K562 (cell line): ENCODE data around the gene ANTKMT. TPM values are rescaled to one million over a fixed set of nuclear protein-coding genes. Genes with fewer than 3 reads are reported as not detected.

Experiments used
- CTCFL ChIP-seq: IDR thresholded peaks from 2 replicates; pipeline ENCODE4 v1.6.1; 2011; ENCODE audit warnings: borderline replicate concordance, low read depth, mild to moderate bottlenecking, moderate library complexity, low read length; ENCODE audit not compliant: insufficient read depth, poor library complexity, severe bottlenecking
- FOXJ2 ChIP-seq: fragments of 200-800 bp; sonication (Bioruptor generic); IDR thresholded peaks from 2 replicates; pipeline ENCODE4 v1.6.1; 2016; ENCODE audit warnings: missing genetic modification characterization, missing compliant biosample characterization
- GTF2A2 ChIP-seq: IDR thresholded peaks from 2 replicates; pipeline ENCODE4 v1.6.1; 2016; ENCODE audit warnings: mild to moderate bottlenecking, missing genetic modification characterization, missing compliant biosample characterization
- NCOA4 ChIP-seq: fragments of 450-650 bp; IDR thresholded peaks from 2 replicates; pipeline ENCODE4 v1.6.1; 2018; ENCODE audit warnings: mild to moderate bottlenecking; ENCODE audit not compliant: partially characterized antibody
- NR3C1 ChIP-seq: sonication (generic); formaldehyde crosslinking; IDR thresholded peaks from 2 replicates; pipeline ENCODE4 v1.8.1; 2022; ENCODE audit warnings: missing genetic modification reagents
- RBM22 ChIP-seq: fragments of 200-400 bp; formaldehyde crosslinking; IDR thresholded peaks from 2 replicates; pipeline ENCODE4 v1.6.1; 2018; ENCODE audit warnings: low read length, low read depth; ENCODE audit not compliant: poor library complexity, severe bottlenecking
- TCF3 ChIP-seq: sonication (generic); formaldehyde crosslinking; IDR thresholded peaks from 2 replicates; pipeline ENCODE4 v1.4.0; 2020; ENCODE audit warnings: mild to moderate bottlenecking, missing genetic modification reagents
- TEAD4 ChIP-seq, 2 experiments: sonication (generic) in 1 of 2; formaldehyde crosslinking in 1 of 2; IDR thresholded peaks; 2 replicates each; pipeline versions ENCODE4 v1.6.1 to v1.8.0; 2012 to 2022; ENCODE audit warnings: borderline replicate concordance in 1 of 2, inconsistent platforms in 1 of 2, low read length in 1 of 2, mild to moderate bottlenecking in 1 of 2, missing genetic modification reagents in 1 of 2
- polyA plus RNA-seq, 8 experiments: library from polyadenylated mRNA; depleted of rRNA in 4 of 8; stranded (reverse) in 5 of 8; unstranded in 3 of 8; fragments of >200 nt; fragmentation: Nextera tagmentation in 2 of 8; fragmentation: Illumina TruSeq in 1 of 8; extraction: Ambion mirVana in 2 of 8; extraction: Trizol in 1 of 8; gene quantifications; 2 replicates each; pipeline versions ENCODE4 v1.2.1 to v1.2.3, GENCODE V29; 2011 to 2014; ENCODE audit warnings: inconsistent platforms in 1 of 8, missing spikeins in 1 of 8
- total RNA-seq, 7 experiments: library from RNA; depleted of rRNA in 6 of 7; stranded (reverse); fragments of >200 nt in 6 of 7; fragmentation: Illumina TruSeq in 2 of 7; extraction: Trizol in 2 of 7; gene quantifications; 2 replicates each; pipeline versions ENCODE4 v1.2.1 to v1.2.3, GENCODE V29; 2011 to 2021; ENCODE audit warnings: low replicate concordance in 1 of 7
- TF ChIP-seq, protein P1 (sequence below), 3 experiments: fragments of 200-800 bp in 1 of 3; fragments of 250-450 bp in 1 of 3; fragments of 450-650 bp in 1 of 3; sonication (Bioruptor Pico) in 1 of 3; sonication (Bioruptor generic) in 1 of 3; formaldehyde crosslinking in 1 of 3; IDR thresholded peaks; 2 replicates each; pipeline versions ENCODE4 v1.6.1 to v1.8.0; 2016 to 2022; ENCODE audit warnings: mild to moderate bottlenecking in 2 of 3, missing genetic modification characterization in 2 of 3, missing compliant biosample characterization in 1 of 3, moderate library complexity in 1 of 3
- TF ChIP-seq, protein P2 (sequence below): fragments of 150-350 bp; IDR thresholded peaks from 2 replicates; pipeline ENCODE4 v1.6.1; 2014; ENCODE audit warnings: low read depth, mild to moderate bottlenecking, low read length, borderline replicate concordance
- TF ChIP-seq, protein P3 (sequence below): fragments of 450-650 bp; formaldehyde crosslinking; IDR thresholded peaks from 2 replicates; pipeline ENCODE4 v1.4.0; 2020; ENCODE audit warnings: mild to moderate bottlenecking

ANTKMT gene
- total and polyA plus RNA-seq, 9 of the 15 experiments (the other 6 are each of a cell fraction or from before 2014, with no cell fraction given): 0.58 to 217 (median 19.1) TPM

DNA sequence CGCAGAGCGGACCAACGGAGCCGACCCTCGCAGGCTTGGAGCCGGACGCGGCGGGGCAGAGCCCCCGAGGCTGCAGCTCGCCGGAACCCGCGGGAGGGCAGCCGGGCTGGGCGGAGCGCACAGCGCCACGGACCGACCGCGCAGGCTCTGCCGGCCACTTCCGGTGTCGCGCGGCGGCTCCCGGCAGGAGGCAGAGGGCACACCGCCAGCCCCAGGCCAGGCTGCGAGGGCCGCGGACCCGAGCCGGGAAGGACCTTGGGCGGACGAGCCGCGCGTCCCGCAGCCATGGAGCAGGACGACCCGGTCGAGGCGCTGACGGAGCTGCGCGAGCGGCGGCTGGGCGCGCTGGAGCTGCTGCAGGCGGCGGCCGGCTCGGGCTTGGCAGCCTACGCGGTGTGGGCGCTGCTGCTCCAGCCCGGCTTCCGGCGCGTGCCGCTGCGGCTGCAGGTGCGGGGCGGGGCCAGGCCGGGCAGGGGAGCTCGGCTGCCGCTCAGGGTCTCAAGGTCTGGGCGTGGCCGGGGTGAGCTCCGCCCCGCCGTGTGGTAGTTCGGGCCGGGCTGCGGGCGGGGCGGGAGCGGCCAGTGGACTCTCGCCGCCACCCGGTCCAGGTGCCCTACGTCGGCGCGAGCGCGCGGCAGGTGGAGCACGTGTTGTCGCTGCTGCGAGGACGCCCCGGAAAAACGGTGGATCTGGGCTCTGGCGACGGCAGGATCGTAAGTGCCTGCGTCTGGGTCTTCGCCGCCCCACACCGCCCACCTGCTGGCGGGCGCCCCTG, at the start of gene ANTKMT (continued):
- TF ChIP-seq FOXJ2 (tag): no peak
- peak; percentile 38; the same call in 1 of the 2 replicates for TF ChIP-seq NR3C1 (CRISPR knock-in tag)
- no peak for TF ChIP-seq NCOA4
- TF ChIP-seq, protein P1, sequence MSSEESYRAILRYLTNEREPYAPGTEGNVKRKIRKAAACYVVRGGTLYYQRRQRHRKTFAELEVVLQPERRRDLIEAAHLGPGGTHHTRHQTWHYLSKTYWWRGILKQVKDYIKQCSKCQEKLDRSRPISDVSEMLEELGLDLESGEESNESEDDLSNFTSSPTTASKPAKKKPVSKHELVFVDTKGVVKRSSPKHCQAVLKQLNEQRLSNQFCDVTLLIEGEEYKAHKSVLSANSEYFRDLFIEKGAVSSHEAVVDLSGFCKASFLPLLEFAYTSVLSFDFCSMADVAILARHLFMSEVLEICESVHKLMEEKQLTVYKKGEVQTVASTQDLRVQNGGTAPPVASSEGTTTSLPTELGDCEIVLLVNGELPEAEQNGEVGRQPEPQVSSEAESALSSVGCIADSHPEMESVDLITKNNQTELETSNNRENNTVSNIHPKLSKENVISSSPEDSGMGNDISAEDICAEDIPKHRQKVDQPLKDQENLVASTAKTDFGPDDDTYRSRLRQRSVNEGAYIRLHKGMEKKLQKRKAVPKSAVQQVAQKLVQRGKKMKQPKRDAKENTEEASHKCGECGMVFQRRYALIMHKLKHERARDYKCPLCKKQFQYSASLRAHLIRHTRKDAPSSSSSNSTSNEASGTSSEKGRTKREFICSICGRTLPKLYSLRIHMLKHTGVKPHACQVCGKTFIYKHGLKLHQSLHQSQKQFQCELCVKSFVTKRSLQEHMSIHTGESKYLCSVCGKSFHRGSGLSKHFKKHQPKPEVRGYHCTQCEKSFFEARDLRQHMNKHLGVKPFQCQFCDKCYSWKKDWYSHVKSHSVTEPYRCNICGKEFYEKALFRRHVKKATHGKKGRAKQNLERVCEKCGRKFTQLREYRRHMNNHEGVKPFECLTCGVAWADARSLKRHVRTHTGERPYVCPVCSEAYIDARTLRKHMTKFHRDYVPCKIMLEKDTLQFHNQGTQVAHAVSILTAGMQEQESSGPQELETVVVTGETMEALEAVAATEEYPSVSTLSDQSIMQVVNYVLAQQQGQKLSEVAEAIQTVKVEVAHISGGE (CRISPR knock-in tag; IDR thresholded peaks at IDR 0.05): peak; percentile 93 to 99 (median 98)
- TF ChIP-seq, protein P2, sequence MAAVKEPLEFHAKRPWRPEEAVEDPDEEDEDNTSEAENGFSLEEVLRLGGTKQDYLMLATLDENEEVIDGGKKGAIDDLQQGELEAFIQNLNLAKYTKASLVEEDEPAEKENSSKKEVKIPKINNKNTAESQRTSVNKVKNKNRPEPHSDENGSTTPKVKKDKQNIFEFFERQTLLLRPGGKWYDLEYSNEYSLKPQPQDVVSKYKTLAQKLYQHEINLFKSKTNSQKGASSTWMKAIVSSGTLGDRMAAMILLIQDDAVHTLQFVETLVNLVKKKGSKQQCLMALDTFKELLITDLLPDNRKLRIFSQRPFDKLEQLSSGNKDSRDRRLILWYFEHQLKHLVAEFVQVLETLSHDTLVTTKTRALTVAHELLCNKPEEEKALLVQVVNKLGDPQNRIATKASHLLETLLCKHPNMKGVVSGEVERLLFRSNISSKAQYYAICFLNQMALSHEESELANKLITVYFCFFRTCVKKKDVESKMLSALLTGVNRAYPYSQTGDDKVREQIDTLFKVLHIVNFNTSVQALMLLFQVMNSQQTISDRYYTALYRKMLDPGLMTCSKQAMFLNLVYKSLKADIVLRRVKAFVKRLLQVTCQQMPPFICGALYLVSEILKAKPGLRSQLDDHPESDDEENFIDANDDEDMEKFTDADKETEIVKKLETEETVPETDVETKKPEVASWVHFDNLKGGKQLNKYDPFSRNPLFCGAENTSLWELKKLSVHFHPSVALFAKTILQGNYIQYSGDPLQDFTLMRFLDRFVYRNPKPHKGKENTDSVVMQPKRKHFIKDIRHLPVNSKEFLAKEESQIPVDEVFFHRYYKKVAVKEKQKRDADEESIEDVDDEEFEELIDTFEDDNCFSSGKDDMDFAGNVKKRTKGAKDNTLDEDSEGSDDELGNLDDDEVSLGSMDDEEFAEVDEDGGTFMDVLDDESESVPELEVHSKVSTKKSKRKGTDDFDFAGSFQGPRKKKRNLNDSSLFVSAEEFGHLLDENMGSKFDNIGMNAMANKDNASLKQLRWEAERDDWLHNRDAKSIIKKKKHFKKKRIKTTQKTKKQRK: no peak
- TF ChIP-seq CTCFL: peak; percentile 69
- TF ChIP-seq, protein P3, sequence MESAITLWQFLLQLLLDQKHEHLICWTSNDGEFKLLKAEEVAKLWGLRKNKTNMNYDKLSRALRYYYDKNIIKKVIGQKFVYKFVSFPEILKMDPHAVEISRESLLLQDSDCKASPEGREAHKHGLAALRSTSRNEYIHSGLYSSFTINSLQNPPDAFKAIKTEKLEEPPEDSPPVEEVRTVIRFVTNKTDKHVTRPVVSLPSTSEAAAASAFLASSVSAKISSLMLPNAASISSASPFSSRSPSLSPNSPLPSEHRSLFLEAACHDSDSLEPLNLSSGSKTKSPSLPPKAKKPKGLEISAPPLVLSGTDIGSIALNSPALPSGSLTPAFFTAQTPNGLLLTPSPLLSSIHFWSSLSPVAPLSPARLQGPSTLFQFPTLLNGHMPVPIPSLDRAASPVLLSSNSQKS: no peak
- no peak; the same call in 1 of the 2 replicates for TF ChIP-seq TCF3
- TF ChIP-seq GTF2A2: peak; percentile 61; the same call in 1 of the 2 replicates
- peak; percentile 71 for TF ChIP-seq RBM22
- no peak for TF ChIP-seq TEAD4 (IDR thresholded peaks at IDR 0.05; ENCODE audit: low read length)
- no peak for TF ChIP-seq TEAD4 (CRISPR knock-in tag; IDR thresholded peaks at IDR 0.05; ENCODE audit: borderline replicate concordance)
